ENCODE measurements around the gene AP3S1.

AP3S1 gene

GRCh38 chr5:115934388-115934974 lies 92.7 kb downstream of the AP3S1 start:
- H3K9me3 ChIP-seq (ENCODE audit: control insufficient read depth, low read length): no peaks in the 10 kb centered on the region
- no peak overlapping the region for H3K27ac ChIP-seq (ENCODE audit: insufficient read depth, low read depth, low read length, poor library complexity, severe bottlenecking)
- H3K4me1 ChIP-seq (ENCODE audit: control insufficient read depth, insufficient read depth, low read length): no peaks in the 10 kb centered on the region
- no peaks in the 10 kb centered on the region for H3K36me3 ChIP-seq (ENCODE audit: control insufficient read depth, insufficient read depth, low read length)
- 90 to 93% methylated on average over 9 of the region's 10 CpGs for WGBS, 2 experiments
- H3K27me3 ChIP-seq (ENCODE audit: control insufficient read depth, insufficient read depth, low read length, poor library complexity, severe bottlenecking): no peaks in the 10 kb centered on the region
- H3K4me3 ChIP-seq (ENCODE audit: insufficient read depth, low read depth, low read length): no peak overlapping the region

DNA sequence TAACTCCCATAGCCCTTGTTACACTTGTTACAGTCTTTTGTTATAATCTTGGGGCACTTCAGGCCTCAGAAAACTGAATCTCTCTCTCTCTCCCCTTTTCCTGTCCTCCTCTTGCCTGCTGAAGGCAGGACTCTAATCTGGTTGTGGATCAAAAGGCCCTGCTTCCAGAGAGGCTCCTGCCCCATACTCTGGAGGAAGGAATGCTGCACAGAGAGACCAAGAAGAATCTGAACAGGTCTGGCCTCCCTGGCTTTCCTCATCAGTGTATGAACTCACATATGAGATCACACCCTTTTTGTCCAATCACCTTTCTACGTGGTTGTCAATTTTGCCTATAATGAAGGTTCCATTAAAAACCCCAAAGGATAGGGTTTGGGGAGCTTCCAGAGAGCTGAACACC lies 94.3 kb downstream of the AP3S1 start:
- no peaks in the 10 kb centered on the region for H3K27me3 ChIP-seq (ENCODE audit: control insufficient read depth, insufficient read depth, low read length, poor library complexity, severe bottlenecking)
- H3K4me3 ChIP-seq (ENCODE audit: insufficient read depth, low read depth, low read length): no peak overlapping the region
- H3K4me1 ChIP-seq (ENCODE audit: control insufficient read depth, insufficient read depth, low read length): no peaks in the 10 kb centered on the region
- WGBS, 2 experiments: 83 to 86% methylated on average over 1 of the region's 1 CpG
- no peaks in the 10 kb centered on the region for H3K36me3 ChIP-seq (ENCODE audit: control insufficient read depth, insufficient read depth, low read length)
- no peaks in the 10 kb centered on the region for H3K9me3 ChIP-seq (ENCODE audit: control insufficient read depth, low read length)
- no peak overlapping the region for H3K27ac ChIP-seq (ENCODE audit: insufficient read depth, low read depth, low read length, poor library complexity, severe bottlenecking)

- no peaks in the 10 kb centered on the region for H3K27me3 ChIP-seq (ENCODE audit: control insufficient read depth, insufficient read depth, low read length, poor library complexity, severe bottlenecking)
- no peaks in the 10 kb centered on the region for H3K4me1 ChIP-seq (ENCODE audit: control insufficient read depth, insufficient read depth, low read length)
- H3K27ac ChIP-seq (ENCODE audit: insufficient read depth, low read depth, low read length, poor library complexity, severe bottlenecking): no peak overlapping the region
- no peaks in the 10 kb centered on the region for H3K36me3 ChIP-seq (ENCODE audit: control insufficient read depth, insufficient read depth, low read length)
- no peaks in the 10 kb centered on the region for H3K9me3 ChIP-seq (ENCODE audit: control insufficient read depth, low read length)
- 31 to 33% methylated on average over 3 of the region's 4 CpGs for WGBS, 2 experiments
- H3K4me3 ChIP-seq (ENCODE audit: insufficient read depth, low read depth, low read length): no peak overlapping the region
Measured at GRCh38 chr5:115939059-115939458, 97.3 kb downstream of the AP3S1 start.

GRCh38 chr5:115940080-115940810 lies 98.5 kb downstream of the AP3S1 start:
- H3K36me3 ChIP-seq (ENCODE audit: control insufficient read depth, insufficient read depth, low read length): no peaks in the 10 kb centered on the region
- no peaks in the 10 kb centered on the region for H3K9me3 ChIP-seq (ENCODE audit: control insufficient read depth, low read length)
- WGBS, 2 experiments: 98 to 100% methylated on average over 2 to 4 of the region's 4 CpGs
- no peaks in the 10 kb centered on the region for H3K27me3 ChIP-seq (ENCODE audit: control insufficient read depth, insufficient read depth, low read length, poor library complexity, severe bottlenecking)
- no peak overlapping the region for H3K4me3 ChIP-seq (ENCODE audit: insufficient read depth, low read depth, low read length)
- H3K27ac ChIP-seq (ENCODE audit: insufficient read depth, low read depth, low read length, poor library complexity, severe bottlenecking): no peak overlapping the region
- H3K4me1 ChIP-seq (ENCODE audit: control insufficient read depth, insufficient read depth, low read length): no peaks in the 10 kb centered on the region

DNA sequence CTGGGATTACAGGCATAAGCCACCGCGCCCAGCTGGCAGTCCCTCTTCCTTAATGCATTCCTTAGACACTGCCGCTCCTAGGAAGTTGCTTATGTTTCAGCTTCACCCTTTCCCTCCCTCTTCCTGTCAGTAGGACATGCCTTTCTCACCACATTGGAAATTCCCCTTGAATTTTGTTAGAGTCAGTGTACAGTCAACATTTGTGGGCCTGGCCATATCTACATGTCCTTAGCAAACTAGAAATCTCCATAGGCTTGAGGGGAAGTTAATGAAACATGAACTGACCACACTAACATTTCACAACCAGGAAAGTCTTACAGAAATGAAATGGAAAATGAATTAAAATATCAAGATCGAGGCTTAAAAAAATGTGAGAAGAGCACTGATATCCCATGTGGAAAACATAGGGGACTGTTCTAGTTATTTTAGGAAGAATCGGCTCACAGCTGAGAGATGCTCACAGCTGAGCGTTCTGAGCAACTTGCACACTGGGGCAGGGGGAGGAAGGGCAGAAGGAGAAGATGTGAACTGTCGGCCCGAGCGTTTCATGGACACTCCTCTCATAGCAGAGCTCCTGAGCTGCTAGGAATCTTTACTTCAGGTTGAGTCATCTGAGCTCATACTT lies 99.4 kb downstream of the AP3S1 start:
- H3K27ac ChIP-seq (ENCODE audit: insufficient read depth, low read depth, low read length, poor library complexity, severe bottlenecking): no peak overlapping the region

GRCh38 chr5:115944501-115944900 lies 102.8 kb downstream of the AP3S1 start:
- H3K4me3 ChIP-seq (ENCODE audit: insufficient read depth, low read depth, low read length): no peak overlapping the region
- 92 to 96% methylated on average over 3 of the region's 3 CpGs for WGBS, 2 experiments
- no peaks in the 10 kb centered on the region for H3K36me3 ChIP-seq (ENCODE audit: control insufficient read depth, insufficient read depth, low read length)
- no peaks in the 10 kb centered on the region for H3K27me3 ChIP-seq (ENCODE audit: control insufficient read depth, insufficient read depth, low read length, poor library complexity, severe bottlenecking)
- H3K27ac ChIP-seq (ENCODE audit: insufficient read depth, low read depth, low read length, poor library complexity, severe bottlenecking): no peak overlapping the region
- peaks cover 3% of the 10 kb centered on the region for H3K4me1 ChIP-seq (ENCODE audit: control insufficient read depth, insufficient read depth, low read length)
- H3K9me3 ChIP-seq (ENCODE audit: control insufficient read depth, low read length): no peaks in the 10 kb centered on the region

More for the DNA sequence above, 99.4 kb downstream of the AP3S1 start:
- 90% methylated on average over 8 to 9 of the region's 9 CpGs for WGBS, 2 experiments
- no peaks in the 10 kb centered on the region for H3K36me3 ChIP-seq (ENCODE audit: control insufficient read depth, insufficient read depth, low read length)
- no peaks in the 10 kb centered on the region for H3K27me3 ChIP-seq (ENCODE audit: control insufficient read depth, insufficient read depth, low read length, poor library complexity, severe bottlenecking)
- no peaks in the 10 kb centered on the region for H3K4me1 ChIP-seq (ENCODE audit: control insufficient read depth, insufficient read depth, low read length)
- no peaks in the 10 kb centered on the region for H3K9me3 ChIP-seq (ENCODE audit: control insufficient read depth, low read length)
- H3K4me3 ChIP-seq (ENCODE audit: insufficient read depth, low read depth, low read length): no peak overlapping the region

DNA sequence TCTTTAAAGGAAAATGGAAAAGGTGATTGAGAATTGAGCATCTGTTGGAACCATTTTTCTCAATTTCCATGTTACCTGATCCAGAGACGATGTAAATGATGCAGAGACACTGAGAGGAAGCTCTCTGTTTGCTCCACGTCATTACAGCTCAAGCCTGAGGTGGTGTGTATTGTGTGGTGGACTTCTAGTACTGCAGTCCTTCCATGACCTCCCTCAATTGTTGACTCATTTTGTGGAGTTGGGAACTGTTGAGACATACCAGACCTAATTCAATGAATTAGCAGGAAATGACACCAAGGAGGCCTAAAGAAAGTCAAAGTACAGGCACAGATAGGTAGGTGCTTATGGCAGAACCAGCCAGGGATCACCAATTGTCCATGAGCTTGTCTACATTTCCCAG lies 104.9 kb downstream of the AP3S1 start:
- H3K4me1 ChIP-seq (ENCODE audit: control insufficient read depth, insufficient read depth, low read length): peaks cover 3% of the 10 kb centered on the region
- no peaks in the 10 kb centered on the region for H3K36me3 ChIP-seq (ENCODE audit: control insufficient read depth, insufficient read depth, low read length)
- H3K27me3 ChIP-seq (ENCODE audit: control insufficient read depth, insufficient read depth, low read length, poor library complexity, severe bottlenecking): no peaks in the 10 kb centered on the region
- WGBS, 2 experiments: 86 to 98% methylated on average over 2 of the region's 2 CpGs
- H3K9me3 ChIP-seq (ENCODE audit: control insufficient read depth, low read length): no peaks in the 10 kb centered on the region
- no peak overlapping the region for H3K27ac ChIP-seq (ENCODE audit: insufficient read depth, low read depth, low read length, poor library complexity, severe bottlenecking)
- no peak overlapping the region for H3K4me3 ChIP-seq (ENCODE audit: insufficient read depth, low read depth, low read length)

DNA sequence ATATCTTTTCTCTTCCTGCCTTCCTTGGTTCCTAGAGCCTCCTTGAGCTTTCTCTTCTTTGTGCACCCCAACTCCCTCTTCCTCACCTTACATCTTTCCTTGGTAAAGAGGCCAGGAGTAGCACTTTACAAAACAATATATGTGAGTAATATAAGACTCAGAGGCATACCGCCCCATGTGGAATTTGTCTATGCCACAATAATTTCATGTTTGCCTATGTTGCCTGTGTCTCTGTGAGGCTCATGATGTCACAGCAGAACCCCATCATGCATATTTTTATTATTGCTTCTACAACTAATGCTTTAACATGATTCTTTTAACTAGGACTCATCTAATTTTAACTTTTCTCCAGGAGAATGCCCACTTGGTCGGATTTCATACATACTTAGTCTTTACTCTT lies 105.5 kb downstream of the AP3S1 start:
- H3K36me3 ChIP-seq (ENCODE audit: control insufficient read depth, insufficient read depth, low read length): no peaks in the 10 kb centered on the region
- no peaks in the 10 kb centered on the region for H3K9me3 ChIP-seq (ENCODE audit: control insufficient read depth, low read length)
- WGBS, 2 experiments: 88 to 100% methylated on average over 1 of the region's 2 CpGs
- peaks cover 3% of the 10 kb centered on the region for H3K4me1 ChIP-seq (ENCODE audit: control insufficient read depth, insufficient read depth, low read length)
- no peak overlapping the region for H3K27ac ChIP-seq (ENCODE audit: insufficient read depth, low read depth, low read length, poor library complexity, severe bottlenecking)
- no peak overlapping the region for H3K4me3 ChIP-seq (ENCODE audit: insufficient read depth, low read depth, low read length)
- H3K27me3 ChIP-seq (ENCODE audit: control insufficient read depth, insufficient read depth, low read length, poor library complexity, severe bottlenecking): no peaks in the 10 kb centered on the region

DNA sequence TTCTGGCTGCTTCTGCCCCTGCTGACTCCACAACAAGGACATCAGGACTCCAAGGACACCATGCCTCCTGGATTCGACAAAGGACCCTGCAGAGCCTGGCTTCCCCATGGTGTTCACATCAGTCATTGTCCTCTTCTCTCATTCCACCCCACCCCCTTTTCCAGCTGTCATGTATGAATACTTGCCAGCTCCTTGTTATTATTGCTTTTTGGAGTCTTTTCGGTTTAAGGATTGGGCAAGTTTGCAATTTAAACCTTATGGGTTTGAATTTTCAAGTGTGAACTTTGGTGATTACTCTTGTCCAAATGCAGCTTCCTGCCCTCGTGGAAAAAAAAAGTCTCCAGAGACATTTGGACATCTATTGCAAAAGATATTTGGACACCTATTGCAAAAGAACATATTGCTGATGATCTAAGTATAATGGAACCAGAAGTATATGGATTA lies 106.4 kb downstream of the AP3S1 start:
- Histone ChIP-seq H3K27me3 (ENCODE audit: control insufficient read depth, insufficient read depth, low read length, poor library complexity, severe bottlenecking) (no peaks in the 10 kb centered on the region), H3K36me3 (ENCODE audit: control insufficient read depth, insufficient read depth, low read length) (no peaks in the 10 kb centered on the region), H3K4me3 (ENCODE audit: insufficient read depth, low read depth, low read length) (no peak overlapping the region), H3K4me1 (ENCODE audit: control insufficient read depth, insufficient read depth, low read length) (peaks cover 3% of the 10 kb centered on the region), H3K27ac (ENCODE audit: insufficient read depth, low read depth, low read length, poor library complexity, severe bottlenecking) (no peak overlapping the region), H3K9me3 (ENCODE audit: control insufficient read depth, low read length) (no peaks in the 10 kb centered on the region)
- 57 to 74% methylated on average over 2 to 3 of the region's 3 CpGs for WGBS, 2 experiments

- no peak overlapping the region for H3K27ac ChIP-seq (ENCODE audit: insufficient read depth, low read depth, low read length, poor library complexity, severe bottlenecking)
- no peaks in the 10 kb centered on the region for H3K27me3 ChIP-seq (ENCODE audit: control insufficient read depth, insufficient read depth, low read length, poor library complexity, severe bottlenecking)
- 92 to 100% methylated on average over 1 of the region's 1 CpG for WGBS, 2 experiments
Measured at GRCh38 chr5:115949096-115949495, 107.4 kb downstream of the AP3S1 start.

More at GRCh38 chr5:115949096-115949495, 107.4 kb downstream of the AP3S1 start:
- Histone ChIP-seq H3K9me3 (ENCODE audit: control insufficient read depth, low read length) (no peaks in the 10 kb centered on the region), H3K4me1 (ENCODE audit: control insufficient read depth, insufficient read depth, low read length) (peaks cover 3% of the 10 kb centered on the region), H3K4me3 (ENCODE audit: insufficient read depth, low read depth, low read length) (no peak overlapping the region), H3K36me3 (ENCODE audit: control insufficient read depth, insufficient read depth, low read length) (no peaks in the 10 kb centered on the region)
